Measurements from ENCODE around the gene PPP6R3.

The PPP6R3 gene

DNA sequence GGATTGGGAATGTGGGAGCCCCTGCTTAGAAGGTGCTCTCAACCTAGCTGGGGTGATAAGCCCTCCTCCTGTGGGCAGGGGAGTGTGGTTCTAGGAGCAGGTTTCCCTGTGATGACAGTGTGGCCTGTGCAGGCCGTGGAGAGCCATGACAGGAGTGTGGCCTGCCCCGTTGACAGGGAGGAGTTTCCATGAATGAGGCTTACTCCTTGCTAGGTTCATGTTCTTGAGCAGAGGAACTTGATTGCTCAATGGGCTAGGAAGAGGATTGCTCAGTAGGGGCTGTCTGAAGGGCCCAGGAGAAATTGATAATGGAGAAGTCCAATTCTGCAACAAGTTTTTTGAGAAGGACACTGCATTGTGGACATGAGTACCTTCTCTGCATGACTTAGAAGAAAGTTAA, 92.0 kb downstream of the PPP6R3 start:
- no peak overlapping the region for H3K4me3 ChIP-seq (ENCODE audit: low read length)
- TF ChIP-seq, protein P1, sequence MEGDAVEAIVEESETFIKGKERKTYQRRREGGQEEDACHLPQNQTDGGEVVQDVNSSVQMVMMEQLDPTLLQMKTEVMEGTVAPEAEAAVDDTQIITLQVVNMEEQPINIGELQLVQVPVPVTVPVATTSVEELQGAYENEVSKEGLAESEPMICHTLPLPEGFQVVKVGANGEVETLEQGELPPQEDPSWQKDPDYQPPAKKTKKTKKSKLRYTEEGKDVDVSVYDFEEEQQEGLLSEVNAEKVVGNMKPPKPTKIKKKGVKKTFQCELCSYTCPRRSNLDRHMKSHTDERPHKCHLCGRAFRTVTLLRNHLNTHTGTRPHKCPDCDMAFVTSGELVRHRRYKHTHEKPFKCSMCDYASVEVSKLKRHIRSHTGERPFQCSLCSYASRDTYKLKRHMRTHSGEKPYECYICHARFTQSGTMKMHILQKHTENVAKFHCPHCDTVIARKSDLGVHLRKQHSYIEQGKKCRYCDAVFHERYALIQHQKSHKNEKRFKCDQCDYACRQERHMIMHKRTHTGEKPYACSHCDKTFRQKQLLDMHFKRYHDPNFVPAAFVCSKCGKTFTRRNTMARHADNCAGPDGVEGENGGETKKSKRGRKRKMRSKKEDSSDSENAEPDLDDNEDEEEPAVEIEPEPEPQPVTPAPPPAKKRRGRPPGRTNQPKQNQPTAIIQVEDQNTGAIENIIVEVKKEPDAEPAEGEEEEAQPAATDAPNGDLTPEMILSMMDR (conservative IDR thresholded peaks at IDR 0.05; ENCODE audit: low read length): no peak
- DNase-seq (ENCODE audit: low read depth): no peak

DNA sequence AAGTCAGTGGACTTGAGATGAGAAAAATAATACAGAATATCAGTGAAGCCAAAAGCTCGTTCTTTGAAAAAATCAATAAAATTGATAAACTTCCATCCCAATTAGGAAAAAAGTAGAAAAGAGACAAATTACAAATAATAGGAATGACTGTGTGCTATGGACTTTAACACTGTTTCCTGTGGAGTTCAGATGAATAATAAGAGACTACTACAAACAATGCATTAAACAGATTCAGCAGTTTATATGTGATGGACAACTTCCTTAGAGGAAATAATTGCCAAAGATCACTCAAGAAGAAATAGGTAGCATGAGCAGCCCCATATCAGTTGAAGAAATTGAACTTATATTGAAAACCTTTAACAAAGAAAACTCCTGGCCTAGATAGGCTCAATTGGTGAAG, 99.7 kb downstream of the PPP6R3 start:
- TF ChIP-seq, protein P1 (conservative IDR thresholded peaks at IDR 0.05; ENCODE audit: low read length): no peak
- no peak for DNase-seq (ENCODE audit: low read depth)
- H3K4me3 ChIP-seq (ENCODE audit: low read length): no peak overlapping the region

DNA sequence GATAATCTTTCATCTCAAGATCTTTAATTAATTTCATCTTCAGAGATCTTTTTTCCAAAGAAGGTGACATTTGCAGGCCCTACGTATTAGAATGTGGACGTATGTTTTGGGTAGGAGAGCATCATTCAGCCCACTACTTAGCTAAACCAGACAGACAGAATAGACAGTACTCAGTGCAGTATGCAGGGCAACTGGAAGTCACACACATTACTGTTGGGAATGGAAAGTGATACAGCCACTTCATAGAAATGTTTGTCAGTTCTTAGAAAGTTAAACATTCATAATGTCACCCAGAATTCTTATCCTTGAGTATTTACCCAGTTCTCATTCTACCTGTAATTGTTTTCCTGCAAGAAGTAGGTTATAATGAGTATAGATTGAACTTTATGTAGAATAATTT, 102.9 kb downstream of the PPP6R3 start:
- DNase-seq (ENCODE audit: low read depth): no peak
- no peak overlapping the region for H3K4me3 ChIP-seq (ENCODE audit: low read length)
- TF ChIP-seq, protein P1 (conservative IDR thresholded peaks at IDR 0.05; ENCODE audit: low read length): no peak

GRCh38 chr11:68564261-68564660, 103.7 kb downstream of the PPP6R3 start:
- no peak overlapping the region for H3K4me3 ChIP-seq (ENCODE audit: low read length)
- DNase-seq (ENCODE audit: low read depth): no peak
- TF ChIP-seq, protein P1 (conservative IDR thresholded peaks at IDR 0.05; ENCODE audit: low read length): no peak

- H3K4me3 ChIP-seq (ENCODE audit: low read length): no peak overlapping the region
- TF ChIP-seq, protein P1 (conservative IDR thresholded peaks at IDR 0.05; ENCODE audit: low read length): no peak
- no peak for DNase-seq (ENCODE audit: low read depth)
Measured at GRCh38 chr11:68565768-68566167, 105.2 kb downstream of the PPP6R3 start.

DNA sequence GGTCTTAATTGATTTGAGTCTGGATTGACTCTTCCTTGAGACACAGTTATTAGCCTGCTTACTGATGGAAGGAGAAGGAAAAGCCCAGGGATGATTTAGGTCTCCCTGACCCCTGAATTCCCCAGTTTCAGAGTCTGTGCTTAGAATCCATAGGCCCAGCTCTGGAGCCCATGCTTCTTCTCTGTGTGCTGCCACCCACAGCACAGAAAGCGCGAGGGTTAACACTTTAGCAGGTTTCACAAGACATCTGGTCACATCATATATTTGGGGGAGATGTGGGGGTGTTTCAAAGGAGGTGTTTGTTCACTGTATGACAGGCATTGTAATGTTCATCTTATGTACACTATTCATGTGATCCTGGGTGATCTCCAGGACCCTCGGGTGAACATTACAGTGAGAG, 107.0 kb downstream of the PPP6R3 start:
- no peak for DNase-seq (ENCODE audit: low read depth)
- TF ChIP-seq, protein P1 (conservative IDR thresholded peaks at IDR 0.05; ENCODE audit: low read length): no peak
- no peak overlapping the region for H3K4me3 ChIP-seq (ENCODE audit: low read length)

GRCh38 chr11:68569357-68569756, 108.8 kb downstream of the PPP6R3 start:
- TF ChIP-seq, protein P1 (conservative IDR thresholded peaks at IDR 0.05; ENCODE audit: low read length): no peak
- DNase-seq (ENCODE audit: low read depth): no peak
- H3K4me3 ChIP-seq (ENCODE audit: low read length): no peak overlapping the region

Measured in AG10803 (cell line).